Type B pancreatic cell (in vitro differentiated cells): ENCODE measurements around the gene WDR5. TPM values are rescaled to one million over a fixed set of nuclear protein-coding genes. Genes with fewer than 3 reads are reported as not detected.

ENCODE experiments used
- DNase-seq: peaks from one replicate; pipeline ENCODE4 v3.0.0; 2021; ENCODE audit warnings: mixed read lengths; ENCODE audit not compliant: unreplicated experiment; ENCODE audit errors: extremely low spot score
- H3K27ac Mint-ChIP-seq: 2 replicates; pipeline ENCODE4 v1.8.0; 2021; ENCODE audit warnings: mild to moderate bottlenecking, mixed read lengths
- H3K27me3 Mint-ChIP-seq: 2 replicates; pipeline ENCODE4 v1.8.0; 2021; ENCODE audit warnings: mixed read lengths
- H3K36me3 Mint-ChIP-seq: 2 replicates; pipeline ENCODE4 v1.8.0; 2021; ENCODE audit warnings: mixed read lengths
- H3K4me1 Mint-ChIP-seq: one replicate; pipeline ENCODE4 v1.8.0; 2021; ENCODE audit warnings: mixed read lengths; ENCODE audit not compliant: unreplicated experiment
- H3K4me3 Mint-ChIP-seq: 2 replicates; pipeline ENCODE4 v1.8.0; 2021; ENCODE audit warnings: mild to moderate bottlenecking, mixed read lengths
- H3K9me3 Mint-ChIP-seq: 2 replicates; pipeline ENCODE4 v1.8.0; 2021; ENCODE audit warnings: mixed read lengths
- CTCF ChIP-seq: fragments of 200-600 bp; sonication (generic); conservative IDR thresholded peaks from 2 replicates; pipeline ENCODE4 v1.5.0; 2021; ENCODE audit warnings: antibody characterized with exemption, mild to moderate bottlenecking
- total RNA-seq: library from RNA; stranded (reverse); gene quantifications from 2 replicates; pipeline ENCODE4 v1.2.1, GENCODE V29; 2021; ENCODE audit warnings: low replicate concordance

The WDR5 gene
- total RNA-seq, 1 donor from 2014 or later = 45.7 TPM

- Mint-ChIP-seq H3K4me3 (no peak overlapping the region), H3K9me3 (no peaks in the 10 kb centered on the region), H3K36me3 (no peaks in the 10 kb centered on the region), H3K4me1 (peaks cover 3% of the 10 kb centered on the region), H3K27ac (no peak overlapping the region), H3K27me3 (no peaks in the 10 kb centered on the region)
- DNase-seq = no peak
- TF ChIP-seq CTCF = no peak
Measured at GRCh38 chr9:134125413-134126095, 10.3 kb upstream of the WDR5 start.

- Mint-ChIP-seq H3K9me3 (no peaks in the 10 kb centered on the region), H3K4me1 (peaks cover 11% of the 10 kb centered on the region), H3K27me3 (no peaks in the 10 kb centered on the region), H3K27ac (no peak overlapping the region), H3K36me3 (no peaks in the 10 kb centered on the region), H3K4me3 (no peak overlapping the region)
- TF ChIP-seq CTCF = no peak
- no peak for DNase-seq
Measured at GRCh38 chr9:134126373-134126772, 9.5 kb upstream of the WDR5 start.

- no peaks in the 10 kb centered on the region for H3K27me3 Mint-ChIP-seq
- DNase-seq = no peak
- peaks cover 15% of the 10 kb centered on the region for H3K4me1 Mint-ChIP-seq
- no peaks in the 10 kb centered on the region for H3K36me3 Mint-ChIP-seq
- no peak for TF ChIP-seq CTCF
- H3K27ac Mint-ChIP-seq = no peak overlapping the region
- H3K9me3 Mint-ChIP-seq = no peaks in the 10 kb centered on the region
- H3K4me3 Mint-ChIP-seq = no peak overlapping the region
Measured at GRCh38 chr9:134127065-134127580, 8.8 kb upstream of the WDR5 start.

GRCh38 chr9:134127616-134128015 is 8.3 kb upstream of the WDR5 start:
- Mint-ChIP-seq H3K4me3 (no peak overlapping the region), H3K36me3 (no peaks in the 10 kb centered on the region), H3K27me3 (no peaks in the 10 kb centered on the region), H3K4me1 (peaks cover 15% of the 10 kb centered on the region), H3K27ac (no peak overlapping the region), H3K9me3 (no peaks in the 10 kb centered on the region)
- DNase-seq = no peak
- no peak for TF ChIP-seq CTCF

GRCh38 chr9:134128727-134129679 is 6.9 kb upstream of the WDR5 start:
- Mint-ChIP-seq H3K27me3 (no peaks in the 10 kb centered on the region), H3K9me3 (no peaks in the 10 kb centered on the region), H3K4me1 (peaks cover 15% of the 10 kb centered on the region), H3K36me3 (no peaks in the 10 kb centered on the region), H3K27ac (no peak overlapping the region), H3K4me3 (no peak overlapping the region)
- no peak for DNase-seq
- TF ChIP-seq CTCF = no peak
